Body of pancreas (tissue), 4 donors: ENCODE data around the gene IRF6.

Source experiments
- CTCF ChIP-seq, 7 experiments: fragments of 450-650 bp in 4 of 7; fragments of 200-600 bp in 3 of 7; sonication (generic) in 3 of 7; IDR thresholded peaks; one replicate each; pipeline ENCODE4 v1.5.1; 2016 to 2019; ENCODE audit warnings: antibody characterized with exemption in 7 of 7
- POLR2A ChIP-seq, 3 donors: fragments of 450-650 bp; IDR thresholded peaks; one replicate each; pipeline ENCODE4 v1.6.1; 2016; ENCODE audit warnings: antibody characterized with exemption in 3 of 3, mild to moderate bottlenecking in 2 of 3

GRCh38 chr1:209815490-209815889 is 9.5 kb upstream of the IRF6 start:
- TF ChIP-seq CTCF (IDR thresholded peaks at IDR 0.05), result no peak
- TF ChIP-seq POLR2A (IDR thresholded peaks at IDR 0.05), result no peak
